ENCODE data around the gene APEH. TPM values are rescaled to one million over a fixed set of nuclear protein-coding genes. Genes with fewer than 3 reads are reported as not detected.

The APEH gene
- polyA plus RNA-seq, 2 of the 4 experiments (the other 2 are of a cell fraction) = 60.8 to 64.9 TPM

GRCh38 chr3:49626101-49626581 is 48.0 kb upstream of the APEH start:
- POLR2A ChIA-PET = no interaction called here
- Histone ChIP-seq H3K27ac (no peak overlapping the region), H3K4me3 (no peak overlapping the region), H3K9me3 (no peaks in the 10 kb centered on the region), H3K4me2 (no peak overlapping the region), H3K4me1 (no peaks in the 10 kb centered on the region)
- no peak for TF ChIP-seq CHD2 (IDR thresholded peaks at IDR 0.05; ENCODE audit: low read length, partially characterized antibody)
- no peak for TF ChIP-seq ATOH8 (CRISPR knock-in tag; IDR thresholded peaks at IDR 0.05; ENCODE audit: low read depth)
- TF ChIP-seq TFCP2L1 (CRISPR knock-in tag; IDR thresholded peaks at IDR 0.05) = no peak
- no peak for TF ChIP-seq BCL3 (IDR thresholded peaks at IDR 0.05)
- TF ChIP-seq CTCF (IDR thresholded peaks at IDR 0.05) = no peak
- TF ChIP-seq PBX3 (IDR thresholded peaks at IDR 0.05) = no peak
- no peak for TF ChIP-seq POLR2AphosphoS2 (conservative IDR thresholded peaks at IDR 0.05; ENCODE audit: low read length)
- no peak for TF ChIP-seq GATA3 (IDR thresholded peaks at IDR 0.05; ENCODE audit: borderline replicate concordance)
- no peak for TF ChIP-seq KDM1A (IDR thresholded peaks at IDR 0.05; ENCODE audit: low read depth)
- TF ChIP-seq PHF8 (IDR thresholded peaks at IDR 0.05; ENCODE audit: borderline replicate concordance, low read depth) = no peak
- TF ChIP-seq CEBPB (IDR thresholded peaks at IDR 0.05) = no peak
- no peak for TF ChIP-seq ZC3H11A (IDR thresholded peaks at IDR 0.05)
- TF ChIP-seq RFX5 (IDR thresholded peaks at IDR 0.05) = no peak
- TF ChIP-seq SMC3 (IDR thresholded peaks at IDR 0.05) = no peak
- no peak for TF ChIP-seq MYC (IDR thresholded peaks at IDR 0.05; ENCODE audit: borderline replicate concordance, low read length)
- DNase-seq (ENCODE audit: low read depth in 1 of 2, low spot score in 1 of 2) (no peak), FAIRE-seq (no peak), ATAC-seq (no peak)
- CTCF ChIA-PET = interaction anchor here (1.4 kb wide), 1 partner anchor 87 kb away, joined by 3 read pairs; no protein-coding TSS in a partner anchor
- WGBS (ENCODE audit: missing lambda C conversion rate) = 22% methylated on average over 8 of the region's 8 CpGs

- H3K4me1 ChIP-seq = no peaks in the 10 kb centered on the region
- DNase-seq (ENCODE audit: low read depth in 1 of 2, low spot score in 1 of 2) (no peak), FAIRE-seq (no peak), ATAC-seq (no peak)
- no peak for TF ChIP-seq RARB (CRISPR knock-in tag; IDR thresholded peaks at IDR 0.05)
- TF ChIP-seq BHLHE40 (IDR thresholded peaks at IDR 0.05; ENCODE audit: low read depth, low read length) = no peak
- no peak for TF ChIP-seq HES2 (IDR thresholded peaks at IDR 0.05)
- TF ChIP-seq CHD2 (IDR thresholded peaks at IDR 0.05; ENCODE audit: low read length, partially characterized antibody) = no peak
- no peak for TF ChIP-seq HEYL (CRISPR knock-in tag; IDR thresholded peaks at IDR 0.05)
- no peak for TF ChIP-seq NPAS2 (CRISPR knock-in tag; IDR thresholded peaks at IDR 0.05; ENCODE audit: borderline replicate concordance)
- TF ChIP-seq CBX2 (IDR thresholded peaks at IDR 0.05; ENCODE audit: borderline replicate concordance, low read depth) = no peak
- no peak for TF ChIP-seq ZFP36 (IDR thresholded peaks at IDR 0.05; ENCODE audit: borderline replicate concordance, partially characterized antibody)
- TF ChIP-seq ZSCAN20 (CRISPR knock-in tag; IDR thresholded peaks at IDR 0.05) = no peak
- no peak for TF ChIP-seq HDAC2 (IDR thresholded peaks at IDR 0.05)
- no peak for TF ChIP-seq FOSL2 (IDR thresholded peaks at IDR 0.05)
- no peak for TF ChIP-seq FOSL2 (CRISPR knock-in tag; IDR thresholded peaks at IDR 0.05)
- no peak for TF ChIP-seq ELK1 (IDR thresholded peaks at IDR 0.05; ENCODE audit: low read depth, low read length)
- no peak for TF ChIP-seq POLR2A (IDR thresholded peaks at IDR 0.05; ENCODE audit: low read length)
- WGBS (ENCODE audit: missing lambda C conversion rate) = 40% methylated on average over 1 of the region's 1 CpG
- H3K4me3 ChIP-seq = no peak overlapping the region
- POLR2A ChIA-PET = no interaction called here
- peaks cover 3% of the 10 kb centered on the region; the same call in 1 of the 3 replicates for H3K9me3 ChIP-seq
- CTCF ChIA-PET = interaction anchor here (1.4 kb wide), 1 partner anchor 88 kb away, joined by 3 read pairs; no protein-coding TSS in a partner anchor
- no peak overlapping the region for H3K4me2 ChIP-seq
- no peak overlapping the region for H3K27ac ChIP-seq
Measured at GRCh38 chr3:49626796-49627195, 47.4 kb upstream of the APEH start.

All from A549 (cell line).